Prostate gland (tissue), 2 donors: ENCODE measurements around the gene FHL1.

ENCODE experiments used
- CTCF ChIP-seq, 4 experiments: fragments of 200-600 bp in 2 of 4; fragments of 450-650 bp in 2 of 4; sonication (generic) in 2 of 4; IDR thresholded peaks; 1 replicate in 3 of 4; 2 replicates in 1 of 4; pipeline ENCODE4 v1.5.1; 2016 to 2019; ENCODE audit warnings: antibody characterized with exemption in 4 of 4, mild to moderate bottlenecking in 2 of 4, moderate library complexity in 2 of 4
- POLR2A ChIP-seq: fragments of 450-650 bp; IDR thresholded peaks from one replicate; pipeline ENCODE4 v1.6.1; 2016; ENCODE audit warnings: antibody characterized with exemption, mild to moderate bottlenecking
- POLR2AphosphoS5 ChIP-seq: sonication (generic); formaldehyde crosslinking; IDR thresholded peaks from one replicate; pipeline ENCODE4 v1.6.1; 2017; ENCODE audit warnings: antibody characterized with exemption

- no peak for TF ChIP-seq POLR2A
- no peak for TF ChIP-seq CTCF (IDR thresholded peaks at IDR 0.05)
- TF ChIP-seq POLR2AphosphoS5, result no peak
Measured at GRCh38 chrX:136179133-136179532, 31.8 kb downstream of the FHL1 start.
